Stimulated activated CD4-positive, alpha-beta T cell treated with anti-CD3 and anti-CD28 coated beads, Interleukin-4, amount 100 ng/mL, for 48 hours (primary cell): ENCODE data around the gene TMEM54.
"Not testable (repeated sequence)": the region's sequence is repeated elsewhere in the genome, so short reads cannot be mapped to it uniquely, and the experiment has no call there.

Experiments
- DNase-seq, 2 donors: peaks; one replicate each; pipeline ENCODE4 v3.0.0-alpha.2; 2020; ENCODE audit warnings: low read depth in 2 of 2

Gene TMEM54

DNA sequence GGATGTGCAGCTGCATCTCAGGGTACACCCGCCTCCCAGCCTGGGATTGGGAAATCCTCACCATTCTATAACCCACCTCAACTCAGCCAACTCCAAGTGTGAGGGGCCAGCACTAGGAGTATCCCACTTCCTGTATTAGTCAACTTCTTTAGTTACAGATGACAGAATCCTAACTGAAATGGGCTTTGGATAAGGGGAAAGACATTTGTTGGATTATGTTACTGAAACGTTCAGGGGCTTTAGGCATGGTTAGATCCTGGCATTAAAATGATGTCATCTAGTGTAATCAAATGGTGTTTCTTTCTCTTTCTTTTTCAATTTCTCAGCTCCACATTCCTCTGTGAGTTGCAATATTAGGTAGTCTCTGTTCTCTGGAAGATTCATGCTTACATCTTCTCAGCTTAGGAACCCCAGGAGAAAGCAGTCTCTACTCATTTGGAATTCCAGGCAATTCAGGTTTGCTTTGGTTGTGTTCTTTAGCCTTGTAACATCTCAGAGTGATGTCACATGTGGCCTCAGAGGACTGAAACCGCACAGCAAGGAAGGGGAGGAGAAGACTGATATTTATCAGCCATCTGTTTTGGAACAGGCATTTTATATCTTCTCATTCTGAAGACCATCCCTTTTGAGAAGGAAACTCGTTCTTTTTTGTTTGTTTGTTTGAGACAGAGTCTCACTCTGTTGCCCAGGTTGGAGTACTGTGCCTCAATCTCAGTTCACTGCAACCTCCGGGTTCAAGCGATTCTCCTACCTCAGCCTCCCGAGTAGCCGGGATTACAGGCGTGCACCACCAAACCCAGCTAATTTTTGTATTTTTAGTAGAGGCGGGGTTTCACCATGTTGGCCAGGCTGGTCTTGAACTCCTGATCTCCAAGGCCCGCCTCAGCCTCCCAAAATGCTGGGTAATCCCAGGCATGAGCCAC, 18.9 kb upstream of the TMEM54 start:
- no peak for DNase-seq

DNA sequence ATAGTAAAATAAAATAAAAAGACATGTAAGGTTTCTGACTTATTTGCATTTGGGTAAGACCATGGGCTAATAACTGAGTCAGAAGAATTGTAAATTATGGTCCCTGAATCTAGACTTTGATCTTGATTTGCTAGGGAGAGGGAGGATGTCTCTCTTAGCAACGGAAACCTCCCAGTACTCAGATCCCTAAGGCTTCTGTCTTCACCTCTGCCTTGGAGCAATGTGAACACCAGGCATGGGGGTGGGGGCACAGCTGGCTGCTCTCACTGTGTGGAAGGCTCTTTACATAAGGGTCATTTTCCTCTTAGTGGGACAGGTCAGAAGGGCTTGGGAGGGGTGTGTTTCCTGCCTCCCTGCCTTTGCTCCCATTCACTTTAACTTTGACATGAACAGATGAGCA, 17.0 kb upstream of the TMEM54 start:
- DNase-seq: no peak

DNA sequence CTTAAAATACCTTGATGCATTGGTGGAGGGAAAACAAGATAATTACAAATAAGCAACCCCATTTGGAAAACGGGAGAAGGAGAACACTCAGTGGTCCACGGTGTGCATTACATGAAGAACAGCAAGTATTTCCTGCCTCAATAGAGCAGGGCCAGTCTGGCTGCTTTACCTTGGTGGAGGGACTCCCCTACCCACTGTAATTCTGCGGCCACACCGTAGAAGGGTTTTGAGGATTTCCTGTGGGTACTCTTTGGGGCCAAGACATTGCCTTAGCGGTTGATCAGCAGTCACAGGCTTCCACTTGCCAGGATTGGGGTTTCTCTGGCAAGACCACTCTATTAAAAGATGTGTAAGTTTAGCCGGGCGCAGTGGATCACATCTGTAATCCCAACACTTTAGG, 16.3 kb upstream of the TMEM54 start:
- DNase-seq: no peak

DNA sequence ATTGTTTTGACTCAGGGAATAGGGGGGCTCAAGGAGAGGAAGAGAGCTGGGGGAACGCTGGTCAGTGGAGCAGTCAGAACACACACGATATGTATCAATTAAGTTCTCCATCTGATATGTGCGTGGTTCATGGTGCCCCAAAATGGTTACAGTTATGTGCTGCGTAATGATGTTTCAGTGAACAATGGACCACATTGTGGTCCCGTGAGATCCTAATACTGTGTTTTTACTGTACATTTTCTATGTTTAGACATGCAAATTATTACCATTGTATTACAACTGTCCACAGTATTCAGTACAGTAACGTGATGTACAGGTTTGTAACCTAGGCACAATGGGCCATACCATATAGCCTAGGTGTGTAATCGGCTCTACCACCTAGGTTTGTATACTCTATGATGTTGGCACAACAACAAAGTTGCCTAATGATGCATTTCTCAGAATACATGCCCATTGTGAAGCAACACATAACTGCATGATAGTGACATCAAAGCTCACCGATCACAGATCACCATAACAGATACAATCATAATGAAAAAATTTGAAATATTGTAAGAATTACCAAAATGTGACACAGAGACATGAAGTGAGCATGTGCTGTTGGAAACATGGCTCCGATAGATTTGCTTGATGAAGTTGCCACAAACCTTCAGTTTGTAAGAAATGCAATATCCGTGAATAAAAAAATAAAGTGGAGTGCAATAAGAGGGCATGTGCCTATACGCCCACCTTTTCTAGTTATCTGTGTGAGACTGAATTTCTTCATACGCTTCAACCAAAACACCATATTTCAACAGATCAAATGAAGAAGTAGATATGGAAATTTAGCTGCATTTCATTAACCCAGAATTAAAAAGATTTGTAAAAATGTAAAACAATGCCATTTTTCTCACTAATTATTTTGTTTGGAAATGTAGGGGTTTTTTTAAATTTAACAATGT, 14.8 kb upstream of the TMEM54 start:
- no peak for DNase-seq

DNA sequence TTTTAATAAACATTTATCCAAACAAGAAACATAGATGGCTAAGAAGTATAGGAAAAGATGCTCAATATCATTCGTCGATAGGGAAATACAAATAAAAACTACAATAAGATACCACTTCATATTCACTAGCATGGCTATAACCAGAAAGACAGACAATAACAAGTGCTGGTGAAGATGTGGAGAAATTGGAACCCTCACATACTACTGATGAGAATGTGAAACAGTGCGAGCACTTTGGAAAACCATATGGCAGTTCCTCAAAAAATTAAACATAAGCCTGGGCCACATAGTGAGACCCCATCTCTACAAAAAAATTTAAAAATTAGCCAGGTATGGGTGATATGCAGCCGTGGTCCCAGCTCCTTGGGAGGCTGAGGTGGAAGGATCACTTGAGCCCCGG, 9.1 kb upstream of the TMEM54 start:
- DNase-seq: no peak

GRCh38 chr1:32907435-32907834, 6.2 kb upstream of the TMEM54 start:
- DNase-seq: no peak

GRCh38 chr1:32906654-32907053, 5.5 kb upstream of the TMEM54 start:
- no peak for DNase-seq

DNA sequence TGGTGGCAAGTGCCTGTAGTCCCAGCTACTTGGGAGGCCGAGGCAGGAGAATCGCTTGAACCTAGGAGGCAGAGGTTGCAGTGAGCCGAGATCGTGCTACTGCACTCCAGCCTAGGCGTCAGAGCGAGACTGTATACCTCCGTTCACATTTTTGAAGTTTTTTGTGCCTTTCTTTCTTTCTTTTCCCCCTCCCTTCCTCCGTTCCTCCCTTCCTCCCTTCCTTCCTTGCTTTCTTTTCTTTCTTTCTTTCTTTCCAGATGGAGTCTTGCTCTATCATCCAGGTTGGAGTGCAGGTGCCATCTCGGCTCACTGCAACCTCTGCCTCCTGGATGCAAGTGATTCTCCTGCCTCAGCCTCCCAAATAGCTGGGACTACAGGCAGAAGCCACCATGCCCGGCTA, 4.4 kb upstream of the TMEM54 start:
- DNase-seq: not testable (repeated sequence)

- DNase-seq: no peak
Measured at GRCh38 chr1:32904797-32905196, 3.6 kb upstream of the TMEM54 start.

DNA sequence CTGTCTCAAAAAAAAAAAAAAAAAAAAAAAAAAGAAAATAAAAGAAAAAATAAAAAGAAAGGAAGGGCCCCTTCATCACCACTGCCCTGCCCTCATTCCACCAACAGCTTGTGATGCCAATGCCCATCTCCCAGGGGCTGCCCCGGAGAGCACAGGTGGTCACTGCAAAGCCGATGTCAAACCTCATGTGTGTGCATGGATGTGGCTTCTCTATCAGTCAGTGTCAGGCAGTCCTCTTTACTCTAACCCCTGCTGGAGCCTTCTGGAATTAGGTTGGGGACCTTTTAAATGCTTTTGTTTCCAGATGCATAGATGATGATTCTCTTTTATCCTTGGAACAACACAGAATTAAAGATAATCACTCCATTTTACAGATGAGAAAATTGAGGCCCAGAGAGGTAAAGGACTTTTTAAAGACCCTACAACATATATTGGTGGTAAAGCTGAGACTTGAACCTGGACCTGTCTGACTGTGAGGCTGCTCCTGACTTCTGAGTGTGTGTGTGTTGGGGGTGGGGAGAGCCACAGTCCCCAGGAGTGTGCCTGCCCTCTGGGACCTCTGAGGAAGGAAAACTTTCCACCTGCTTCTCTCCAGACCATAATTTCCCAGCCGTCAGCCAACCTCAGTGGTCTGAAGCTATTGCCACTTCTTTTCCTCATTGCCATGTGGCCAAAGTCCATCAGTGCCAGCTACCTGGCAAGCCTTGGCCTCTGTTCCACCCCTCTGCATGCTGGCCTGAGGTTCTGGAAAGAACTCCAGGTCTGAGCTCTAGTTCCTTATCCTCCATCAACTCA, 3.0 kb upstream of the TMEM54 start:
- no peak for DNase-seq

GRCh38 chr1:32902535-32902920, 1.3 kb upstream of the TMEM54 start:
- no peak for DNase-seq

GRCh38 chr1:32901823-32902534, 790 bp upstream of the TMEM54 start:
- DNase-seq: no peak

DNA sequence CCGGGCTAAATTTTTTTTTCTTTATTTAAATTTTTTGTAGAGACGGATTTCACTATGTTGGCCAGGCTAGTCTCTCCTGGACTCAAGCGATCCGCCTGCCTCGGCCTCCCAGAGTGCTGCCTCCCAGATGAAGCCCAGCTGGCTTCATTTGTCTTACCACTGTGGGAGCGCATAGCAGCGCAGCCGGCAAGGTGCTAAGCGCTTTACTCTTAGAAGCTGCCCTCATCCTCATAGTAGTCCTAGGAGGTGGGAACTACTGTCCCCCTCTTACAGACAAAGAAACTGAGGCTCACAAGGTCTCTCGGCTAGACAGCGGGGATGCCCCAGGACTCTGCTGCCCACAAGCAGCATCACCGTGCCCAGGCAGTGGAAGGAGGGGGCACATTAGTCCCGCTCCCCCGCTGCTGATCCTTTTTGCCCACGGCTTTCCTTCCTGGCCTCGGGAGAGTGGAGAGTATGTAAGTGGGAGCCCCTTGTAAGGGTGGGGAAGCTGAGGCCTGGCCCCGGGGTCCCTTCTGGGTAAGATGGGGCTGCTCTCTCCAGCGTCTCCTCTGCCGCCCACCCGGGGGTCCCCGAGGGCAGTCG, 726 bp downstream of the TMEM54 start:
- DNase-seq: no peak

- no peak for DNase-seq
Measured at GRCh38 chr1:32899586-32900296, 1.4 kb downstream of the TMEM54 start.

DNA sequence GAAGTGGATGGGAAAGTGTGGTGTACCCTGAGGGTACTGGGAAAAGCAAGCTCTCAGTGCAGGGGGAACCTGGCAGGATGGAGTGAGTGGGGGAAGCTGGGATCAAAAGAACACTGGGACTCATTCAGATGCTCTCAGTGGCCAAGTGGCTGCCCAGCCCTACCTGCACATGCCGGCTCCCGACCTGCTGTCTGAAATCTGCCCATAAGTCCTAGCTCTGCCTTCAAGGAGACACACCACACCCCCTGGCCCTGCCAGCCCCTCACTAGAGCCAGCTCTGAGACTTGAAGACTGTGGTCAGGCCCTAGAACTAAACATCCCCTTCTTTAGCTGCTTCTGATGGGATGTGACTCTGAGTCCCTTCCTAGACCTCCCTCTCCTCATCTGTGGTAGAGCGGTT, 2.2 kb downstream of the TMEM54 start:
- DNase-seq: no peak

GRCh38 chr1:32898056-32898455, 3.1 kb downstream of the TMEM54 start:
- DNase-seq: no peak

GRCh38 chr1:32897082-32898049, 3.8 kb downstream of the TMEM54 start:
- no peak for DNase-seq

GRCh38 chr1:32896451-32896850, 4.7 kb downstream of the TMEM54 start:
- no peak for DNase-seq
